Activated naive CD8-positive, alpha-beta T cell (primary cell): ENCODE measurements around the gene NMD3.

ENCODE experiments used
- H3K27ac Mint-ChIP-seq: one replicate; pipeline ENCODE4 v1.8.0; 2021; ENCODE audit warnings: mixed read lengths
- H3K27me3 Mint-ChIP-seq: one replicate; pipeline ENCODE4 v1.8.0; 2021; ENCODE audit warnings: mixed read lengths
- H3K36me3 Mint-ChIP-seq: one replicate; pipeline ENCODE4 v1.8.0; 2021; ENCODE audit warnings: mixed read lengths
- H3K4me1 Mint-ChIP-seq: one replicate; pipeline ENCODE4 v1.8.0; 2021; ENCODE audit warnings: low read depth, mixed read lengths
- H3K4me3 Mint-ChIP-seq: one replicate; pipeline ENCODE4 v1.8.0; 2021; ENCODE audit warnings: mild to moderate bottlenecking, mixed read lengths
- H3K9me3 Mint-ChIP-seq: one replicate; pipeline ENCODE4 v1.8.0; 2021; ENCODE audit warnings: low read depth, mixed read lengths

NMD3 gene

GRCh38 chr3:161289174-161289573 is 68.1 kb downstream of the NMD3 start:
- Mint-ChIP-seq H3K27ac (no peak overlapping the region), H3K9me3 (peaks cover 9% of the 10 kb centered on the region), H3K4me1 (no peaks in the 10 kb centered on the region), H3K27me3 (peaks cover 2% of the 10 kb centered on the region), H3K4me3 (no peak overlapping the region), H3K36me3 (no peaks in the 10 kb centered on the region)

DNA sequence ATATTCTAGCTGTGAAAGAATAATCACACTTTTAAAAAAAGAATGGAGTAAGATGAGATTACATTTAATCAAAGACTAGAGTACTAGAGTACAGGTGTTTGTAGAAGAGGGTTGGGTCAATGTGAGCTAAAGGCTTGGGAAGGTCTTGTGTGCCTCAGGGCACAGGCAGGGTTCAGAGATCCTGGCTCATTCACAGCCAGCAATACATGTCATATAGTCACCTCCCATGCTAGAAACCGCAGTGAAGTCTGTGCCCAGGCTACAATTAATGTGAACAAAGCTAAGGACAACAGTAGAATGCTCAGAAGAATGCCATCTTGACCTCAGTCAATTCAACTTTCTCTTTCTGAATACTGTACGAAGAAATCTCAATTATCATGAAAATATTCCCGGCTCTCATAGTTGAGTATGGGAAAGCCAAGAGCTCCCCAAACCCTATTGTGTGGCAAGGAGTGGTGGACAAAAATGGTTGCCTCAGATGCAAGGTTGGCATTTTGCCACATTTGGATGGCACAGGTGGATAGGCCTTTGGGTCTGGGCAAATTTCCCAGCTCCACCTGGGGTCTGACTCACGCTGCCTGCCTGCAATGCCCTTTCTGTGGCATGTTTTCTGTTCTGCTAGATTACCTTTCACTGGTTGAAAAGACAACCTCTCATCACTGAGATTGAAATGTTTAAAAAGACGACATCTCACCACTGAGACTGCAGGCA is 70.2 kb downstream of the NMD3 start:
- Mint-ChIP-seq H3K9me3 (peaks cover 8% of the 10 kb centered on the region), H3K36me3 (no peaks in the 10 kb centered on the region), H3K27me3 (peaks cover 2% of the 10 kb centered on the region), H3K4me3 (no peak overlapping the region), H3K27ac (no peak overlapping the region), H3K4me1 (no peaks in the 10 kb centered on the region)

GRCh38 chr3:161293381-161293780 is 72.3 kb downstream of the NMD3 start:
- Mint-ChIP-seq H3K36me3 (peaks cover 7% of the 10 kb centered on the region), H3K27ac (no peak overlapping the region), H3K27me3 (peaks cover 2% of the 10 kb centered on the region), H3K4me3 (no peak overlapping the region), H3K9me3 (peaks cover 11% of the 10 kb centered on the region), H3K4me1 (no peaks in the 10 kb centered on the region)

GRCh38 chr3:161295325-161295724 is 74.2 kb downstream of the NMD3 start:
- peaks cover 15% of the 10 kb centered on the region for H3K36me3 Mint-ChIP-seq
- peaks cover 1% of the 10 kb centered on the region for H3K27me3 Mint-ChIP-seq
- H3K4me1 Mint-ChIP-seq = no peaks in the 10 kb centered on the region
- H3K27ac Mint-ChIP-seq = no peak overlapping the region
- no peak overlapping the region for H3K4me3 Mint-ChIP-seq
- H3K9me3 Mint-ChIP-seq = peaks cover 20% of the 10 kb centered on the region

DNA sequence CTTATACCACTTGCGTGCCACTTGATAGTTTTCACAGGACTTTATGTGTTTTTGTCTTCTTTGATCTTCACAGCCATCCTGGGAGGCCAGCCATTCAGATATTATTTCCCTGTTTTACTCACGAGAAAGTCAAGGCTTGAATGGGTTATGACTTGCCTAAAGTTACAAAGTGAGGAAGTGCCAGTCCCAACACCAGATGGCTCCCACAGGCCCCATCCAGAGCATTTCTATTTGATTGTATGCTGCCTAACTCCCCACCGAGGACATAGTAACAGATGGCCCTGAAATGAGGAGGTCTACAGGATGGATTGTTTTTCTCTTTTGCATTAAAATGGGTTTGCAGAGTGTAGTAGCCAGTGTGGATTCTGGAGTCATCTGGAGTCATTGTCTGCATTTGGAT is 75.7 kb downstream of the NMD3 start:
- Mint-ChIP-seq H3K27ac (no peak overlapping the region), H3K4me1 (no peaks in the 10 kb centered on the region), H3K36me3 (peaks cover 15% of the 10 kb centered on the region), H3K4me3 (no peak overlapping the region), H3K27me3 (no peaks in the 10 kb centered on the region), H3K9me3 (peaks cover 20% of the 10 kb centered on the region)
